ENCODE measurements around the gene ALDH8A1. TPM values are rescaled to one million over a fixed set of nuclear protein-coding genes. Genes with fewer than 3 reads are reported as not detected.

ALDH8A1 gene, protein sequence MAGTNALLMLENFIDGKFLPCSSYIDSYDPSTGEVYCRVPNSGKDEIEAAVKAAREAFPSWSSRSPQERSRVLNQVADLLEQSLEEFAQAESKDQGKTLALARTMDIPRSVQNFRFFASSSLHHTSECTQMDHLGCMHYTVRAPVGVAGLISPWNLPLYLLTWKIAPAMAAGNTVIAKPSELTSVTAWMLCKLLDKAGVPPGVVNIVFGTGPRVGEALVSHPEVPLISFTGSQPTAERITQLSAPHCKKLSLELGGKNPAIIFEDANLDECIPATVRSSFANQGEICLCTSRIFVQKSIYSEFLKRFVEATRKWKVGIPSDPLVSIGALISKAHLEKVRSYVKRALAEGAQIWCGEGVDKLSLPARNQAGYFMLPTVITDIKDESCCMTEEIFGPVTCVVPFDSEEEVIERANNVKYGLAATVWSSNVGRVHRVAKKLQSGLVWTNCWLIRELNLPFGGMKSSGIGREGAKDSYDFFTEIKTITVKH
- total RNA-seq = 1.1 and 1.8 TPM in 2 replicates

- TF ChIP-seq CTCF (IDR thresholded peaks at IDR 0.05; ENCODE audit: insufficient read depth, low read length, severe bottlenecking) = no peak
- Histone ChIP-seq H3K27me3 (ENCODE audit: control insufficient read depth, insufficient read depth, low read length) (no peaks in the 10 kb centered on the region), H3K4me3 (ENCODE audit: low read depth, low read length) (no peak within 1 kb of the TSS), H3K36me3 (ENCODE audit: control insufficient read depth, insufficient read depth, low read length) (no peaks in the 10 kb centered on the region)
- FAIRE-seq (no peak), DNase-seq (ENCODE audit: low read depth) (no peak)
Observed at GRCh38 chr6:134949927-134950326, at the start of gene ALDH8A1. Gene ALDH8A1 (minus strand): TSS chr6:134950101. CDS start chr6:134950053, 48 bp downstream.

- peaks cover 2% of the 10 kb centered on the region for H3K36me3 ChIP-seq (ENCODE audit: control insufficient read depth, insufficient read depth, low read length)
- H3K4me3 ChIP-seq (ENCODE audit: low read depth, low read length) = no peak overlapping the region
- TF ChIP-seq CTCF (IDR thresholded peaks at IDR 0.05; ENCODE audit: insufficient read depth, low read length, severe bottlenecking) = no peak
- DNase-seq (ENCODE audit: low read depth) (no peak), FAIRE-seq (no peak)
- no peaks in the 10 kb centered on the region for H3K27me3 ChIP-seq (ENCODE audit: control insufficient read depth, insufficient read depth, low read length)
Observed at GRCh38 chr6:134999107-134999506, 49.2 kb upstream of the ALDH8A1 start.

GRCh38 chr6:134997133-134997995 is 47.5 kb upstream of the ALDH8A1 start:
- Histone ChIP-seq H3K36me3 (ENCODE audit: control insufficient read depth, insufficient read depth, low read length) (peaks cover 2% of the 10 kb centered on the region), H3K4me3 (ENCODE audit: low read depth, low read length) (no peak overlapping the region), H3K27me3 (ENCODE audit: control insufficient read depth, insufficient read depth, low read length) (no peaks in the 10 kb centered on the region)
- no peak for TF ChIP-seq CTCF (IDR thresholded peaks at IDR 0.05; ENCODE audit: insufficient read depth, low read length, severe bottlenecking)
- FAIRE-seq (no peak), DNase-seq (ENCODE audit: low read depth) (no peak)

DNA sequence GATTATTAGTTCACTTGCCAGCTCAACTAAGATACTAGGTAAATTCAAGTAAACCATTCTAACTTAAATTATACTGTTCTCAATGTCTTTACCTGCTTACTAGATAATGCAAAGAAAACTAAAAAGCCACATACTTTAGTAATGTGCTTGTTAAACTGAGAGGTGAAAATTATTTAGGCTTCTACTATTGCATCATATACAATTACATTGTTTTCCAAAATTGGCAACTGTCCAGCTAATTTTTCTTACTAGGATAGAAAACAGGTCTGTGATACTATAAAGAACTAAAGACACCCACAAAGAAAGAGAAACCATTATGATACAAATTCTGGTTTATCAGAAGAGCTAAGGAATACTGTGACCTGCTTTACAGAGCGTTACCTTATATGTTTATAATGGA is 45.6 kb upstream of the ALDH8A1 start:
- TF ChIP-seq CTCF (IDR thresholded peaks at IDR 0.05; ENCODE audit: insufficient read depth, low read length, severe bottlenecking) = no peak
- DNase-seq (ENCODE audit: low read depth) (peak; percentile 12), FAIRE-seq (no peak)
- H3K36me3 ChIP-seq (ENCODE audit: control insufficient read depth, insufficient read depth, low read length) = peaks cover 2% of the 10 kb centered on the region
- H3K27me3 ChIP-seq (ENCODE audit: control insufficient read depth, insufficient read depth, low read length) = no peaks in the 10 kb centered on the region
- H3K4me3 ChIP-seq (ENCODE audit: low read depth, low read length) = no peak overlapping the region

GRCh38 chr6:134994431-134994830 is 44.5 kb upstream of the ALDH8A1 start:
- DNase-seq (ENCODE audit: low read depth) (no peak), FAIRE-seq (no peak)
- Histone ChIP-seq H3K4me3 (ENCODE audit: low read depth, low read length) (no peak overlapping the region), H3K27me3 (ENCODE audit: control insufficient read depth, insufficient read depth, low read length) (no peaks in the 10 kb centered on the region), H3K36me3 (ENCODE audit: control insufficient read depth, insufficient read depth, low read length) (peaks cover 3% of the 10 kb centered on the region)
- TF ChIP-seq CTCF (IDR thresholded peaks at IDR 0.05; ENCODE audit: insufficient read depth, low read length, severe bottlenecking) = no peak
